Gastroesophageal sphincter (tissue), 3 donors: ENCODE data around the gene SMARCD1.

ENCODE experiments used
- CTCF ChIP-seq, 4 experiments: fragments of 200-600 bp in 2 of 4; fragments of 450-650 bp in 2 of 4; sonication (generic) in 1 of 4; IDR thresholded peaks; one replicate each; pipeline ENCODE4 v1.5.1; 2017 to 2019; ENCODE audit warnings: antibody characterized with exemption in 4 of 4, mild to moderate bottlenecking in 2 of 4, moderate library complexity in 2 of 4
- POLR2A ChIP-seq, 2 donors: fragments of 450-650 bp; IDR thresholded peaks; one replicate each; pipeline ENCODE4 v1.6.1; 2017; ENCODE audit warnings: antibody characterized with exemption in 2 of 2, mild to moderate bottlenecking in 2 of 2, moderate library complexity in 1 of 2
- POLR2AphosphoS5 ChIP-seq: sonication (generic); formaldehyde crosslinking; IDR thresholded peaks from one replicate; pipeline ENCODE4 v1.6.1; 2017; ENCODE audit warnings: antibody characterized with exemption

- TF ChIP-seq POLR2A (IDR thresholded peaks at IDR 0.05) (no peak), POLR2AphosphoS5 (no peak), CTCF (IDR thresholded peaks at IDR 0.05) (no peak)
Measured at GRCh38 chr12:50087995-50088394, 2.9 kb downstream of the SMARCD1 start.
